SU-DHL-6 (cell line): Measurements from ENCODE around the gene GRB14.

ENCODE experiments used
- H2AFZ ChIP-seq: fragments of 200-600 bp; sonication (generic); 2 replicates; pipeline ENCODE4 v1.6.1; 2014; ENCODE audit warnings: low read depth, mild to moderate bottlenecking, moderate library complexity, mixed read lengths, antibody characterized with exemption, low read length; ENCODE audit not compliant: severe bottlenecking
- H3F3A ChIP-seq: fragments of 200-600 bp; shearing (Covaris generic); 2 replicates; pipeline ENCODE4 v1.6.0; 2016; ENCODE audit warnings: antibody characterized with exemption, mild to moderate bottlenecking; ENCODE audit not compliant: insufficient read depth
- H3K27ac ChIP-seq: fragments of 200-600 bp; sonication (generic); 2 replicates; pipeline ENCODE4 v1.5.1; 2016; ENCODE audit warnings: low read depth, mild to moderate bottlenecking, low read length, moderate library complexity, mixed read lengths
- H3K27me3 ChIP-seq: fragments of 200-600 bp; sonication (generic), shearing (Covaris generic); 2 replicates; pipeline ENCODE4 v1.6.0; 2014; ENCODE audit warnings: mild to moderate bottlenecking, low read length
- H3K36me3 ChIP-seq: fragments of 200-600 bp; sonication (generic); 2 replicates; pipeline ENCODE4 v1.6.1; 2014; ENCODE audit warnings: mild to moderate bottlenecking, low read length, mixed read lengths
- H3K4me2 ChIP-seq: fragments of 300-600, 200-600 bp; shearing (Covaris generic), sonication (generic); 2 replicates; pipeline ENCODE4 v1.6.0; 2014; ENCODE audit warnings: low read length, low read depth, mild to moderate bottlenecking; ENCODE audit not compliant: poor library complexity, severe bottlenecking
- H3K4me3 ChIP-seq: fragments of 200-600 bp; sonication (generic); 2 replicates; pipeline ENCODE4 v1.5.1; 2014; ENCODE audit warnings: antibody characterized with exemption, low read length, mild to moderate bottlenecking, mixed read lengths; ENCODE audit not compliant: insufficient read depth, poor library complexity, severe bottlenecking
- H3K79me2 ChIP-seq: fragments of 200-600 bp; sonication (generic); 2 replicates; pipeline ENCODE4 v1.6.1; 2014; ENCODE audit warnings: mild to moderate bottlenecking, low read length, moderate library complexity; ENCODE audit not compliant: insufficient read depth
- H3K9ac ChIP-seq: fragments of 200-600 bp; sonication (generic); 2 replicates; pipeline ENCODE4 v1.7.0; 2014; ENCODE audit warnings: mild to moderate bottlenecking, low read length
- H3K9me2 ChIP-seq: fragments of 200-600 bp; sonication (generic); replicated peaks from 2 replicates; pipeline ENCODE4 v1.6.1; 2014; ENCODE audit warnings: low read length; ENCODE audit not compliant: insufficient read depth
- H3K9me3 ChIP-seq: fragments of 200-600 bp; sonication (generic); 2 replicates; pipeline ENCODE4 v1.6.1; 2014; ENCODE audit warnings: low read length, mixed read lengths; ENCODE audit not compliant: insufficient read depth
- H4K20me1 ChIP-seq: fragments of 200-600 bp; sonication (generic); 2 replicates; pipeline ENCODE4 v1.6.1; 2014; ENCODE audit warnings: low read depth, mild to moderate bottlenecking, antibody characterized with exemption, low read length, moderate library complexity, mixed read lengths
- CTCF ChIP-seq: fragments of 200-600 bp; sonication (generic); IDR thresholded peaks from one replicate; pipeline ENCODE4 v1.5.1; 2017; ENCODE audit warnings: antibody characterized with exemption, mild to moderate bottlenecking, low read length, moderate library complexity; ENCODE audit not compliant: insufficient read depth, poor library complexity, severe bottlenecking
- EZH2phosphoT487 ChIP-seq: fragments of 200-600 bp; sonication (generic), shearing (Covaris generic); conservative IDR thresholded peaks from 2 replicates; pipeline ENCODE4 v1.6.1; 2018; ENCODE audit warnings: mild to moderate bottlenecking, antibody characterized with exemption, low read length, moderate library complexity, mixed read lengths

GRB14 gene

GRCh38 chr2:164538240-164538866, 82.9 kb downstream of the GRB14 start:
- Histone ChIP-seq H3K27me3 (no peaks in the 10 kb centered on the region), H2AFZ (no peak overlapping the region), H3K9ac (no peak overlapping the region), H3F3A (no peaks in the 10 kb centered on the region), H3K9me3 (no peaks in the 10 kb centered on the region), H3K4me3 (no peak overlapping the region), H3K9me2 (no peaks in the 10 kb centered on the region), H3K36me3 (no peaks in the 10 kb centered on the region), H3K27ac (no peak overlapping the region), H3K4me2 (no peak overlapping the region), H3K79me2 (no peaks in the 10 kb centered on the region), H4K20me1 (no peaks in the 10 kb centered on the region)
- no peak for TF ChIP-seq EZH2phosphoT487
- TF ChIP-seq CTCF, result peak; percentile 28

GRCh38 chr2:164535280-164536025, 85.8 kb downstream of the GRB14 start:
- no peaks in the 10 kb centered on the region for H3K9me3 ChIP-seq
- H4K20me1 ChIP-seq, result no peaks in the 10 kb centered on the region
- H3K27me3 ChIP-seq, result no peaks in the 10 kb centered on the region
- H3K27ac ChIP-seq, result no peak overlapping the region
- no peaks in the 10 kb centered on the region for H3K79me2 ChIP-seq
- H3K9ac ChIP-seq, result no peak overlapping the region
- no peaks in the 10 kb centered on the region for H3K9me2 ChIP-seq
- no peaks in the 10 kb centered on the region for H3K36me3 ChIP-seq
- H3K4me2 ChIP-seq, result no peak overlapping the region
- H3K4me3 ChIP-seq, result no peak overlapping the region
- no peaks in the 10 kb centered on the region for H3F3A ChIP-seq
- no peak for TF ChIP-seq EZH2phosphoT487
- no peak for TF ChIP-seq CTCF
- no peak overlapping the region for H2AFZ ChIP-seq

- no peaks in the 10 kb centered on the region for H3K9me2 ChIP-seq
- no peaks in the 10 kb centered on the region for H3K9me3 ChIP-seq
- H3K9ac ChIP-seq, result no peak overlapping the region
- no peaks in the 10 kb centered on the region for H3K36me3 ChIP-seq
- no peak overlapping the region for H3K4me3 ChIP-seq
- no peaks in the 10 kb centered on the region for H3F3A ChIP-seq
- TF ChIP-seq EZH2phosphoT487, result no peak
- no peak for TF ChIP-seq CTCF
- no peaks in the 10 kb centered on the region for H3K79me2 ChIP-seq
- H4K20me1 ChIP-seq, result no peaks in the 10 kb centered on the region
- no peak overlapping the region for H2AFZ ChIP-seq
- H3K4me2 ChIP-seq, result no peak overlapping the region
- H3K27ac ChIP-seq, result no peak overlapping the region
- H3K27me3 ChIP-seq, result no peaks in the 10 kb centered on the region
Measured at GRCh38 chr2:164530464-164530863, 90.8 kb downstream of the GRB14 start.
